GM18868 (cell line): ENCODE results near the gene SLC8B1.

ENCODE experiments used
- ATAC-seq: cut with Tn5 transposase; IDR thresholded peaks from one replicate; pipeline ENCODE4 v1.9.1; 2021; ENCODE audit warnings: mild to moderate bottlenecking, moderate library complexity; ENCODE audit not compliant: unreplicated experiment

The SLC8B1 gene

DNA sequence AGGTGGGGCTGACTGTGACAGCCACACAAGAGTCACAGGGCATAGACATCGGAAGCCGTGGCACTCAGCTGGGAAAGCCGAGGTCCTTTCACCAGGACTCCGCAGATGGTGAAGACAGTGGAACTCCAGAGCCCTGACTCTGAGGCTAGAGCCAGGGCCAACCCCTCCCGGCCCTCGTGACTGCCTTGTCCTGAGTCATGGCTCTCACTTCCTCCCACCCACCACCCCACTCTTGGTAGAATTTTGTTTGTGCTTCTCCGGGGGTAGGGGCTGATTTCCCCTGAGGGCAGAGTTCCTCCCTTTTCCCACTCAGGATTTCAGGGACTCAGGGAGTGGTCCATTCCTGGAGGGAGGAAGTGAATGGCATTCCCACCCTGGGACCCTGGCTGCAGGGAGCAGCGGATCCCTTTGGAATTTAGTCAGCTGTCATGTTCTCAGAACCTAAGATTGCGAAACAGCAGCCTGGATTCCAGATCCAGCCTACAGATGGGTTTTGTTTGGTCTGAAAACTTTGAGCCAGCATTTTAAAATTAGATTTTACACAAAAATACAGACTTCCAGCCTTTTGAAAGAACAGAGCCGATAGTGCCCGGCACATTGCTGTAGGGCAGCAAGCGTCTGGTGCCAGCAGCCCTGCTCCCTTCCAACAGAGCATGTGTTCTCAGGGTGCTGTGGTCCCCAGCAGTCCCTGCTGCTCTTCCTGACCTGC, 62.9 kb downstream of the SLC8B1 start:
- no peak for ATAC-seq

DNA sequence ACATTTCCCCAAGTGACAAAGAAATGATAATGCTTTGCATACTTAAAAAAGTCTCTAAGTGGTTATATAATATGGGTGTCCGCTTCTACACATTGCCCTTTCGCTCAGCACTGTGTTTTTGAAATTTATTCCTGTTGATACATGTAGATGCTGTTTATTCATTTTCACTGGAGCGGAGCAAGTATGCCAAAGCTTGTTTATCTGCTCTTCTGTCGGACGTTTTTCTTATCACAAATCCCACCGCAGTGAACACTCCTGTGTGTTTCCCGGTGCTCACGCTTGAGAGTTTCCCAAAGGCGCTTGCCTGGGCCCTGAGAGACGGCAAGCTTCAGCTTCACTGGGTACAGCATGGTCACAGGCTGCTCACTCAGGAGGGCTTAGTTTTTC, 63.5 kb downstream of the SLC8B1 start:
- ATAC-seq: no peak

DNA sequence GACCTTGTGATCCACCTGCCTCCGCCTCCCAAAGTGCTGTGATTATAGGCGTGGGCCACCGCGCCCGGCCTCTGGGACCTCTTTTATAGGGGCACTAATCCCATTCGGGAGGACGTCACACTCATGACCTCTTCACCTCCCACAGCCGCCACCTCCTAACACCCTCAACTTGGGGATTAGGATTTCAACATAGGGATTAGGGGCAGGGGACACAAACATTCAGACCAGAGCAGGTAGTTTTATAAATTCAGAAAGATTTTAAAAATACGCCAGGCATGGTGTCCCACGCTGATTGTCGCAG, 64.2 kb downstream of the SLC8B1 start:
- ATAC-seq: no peak

DNA sequence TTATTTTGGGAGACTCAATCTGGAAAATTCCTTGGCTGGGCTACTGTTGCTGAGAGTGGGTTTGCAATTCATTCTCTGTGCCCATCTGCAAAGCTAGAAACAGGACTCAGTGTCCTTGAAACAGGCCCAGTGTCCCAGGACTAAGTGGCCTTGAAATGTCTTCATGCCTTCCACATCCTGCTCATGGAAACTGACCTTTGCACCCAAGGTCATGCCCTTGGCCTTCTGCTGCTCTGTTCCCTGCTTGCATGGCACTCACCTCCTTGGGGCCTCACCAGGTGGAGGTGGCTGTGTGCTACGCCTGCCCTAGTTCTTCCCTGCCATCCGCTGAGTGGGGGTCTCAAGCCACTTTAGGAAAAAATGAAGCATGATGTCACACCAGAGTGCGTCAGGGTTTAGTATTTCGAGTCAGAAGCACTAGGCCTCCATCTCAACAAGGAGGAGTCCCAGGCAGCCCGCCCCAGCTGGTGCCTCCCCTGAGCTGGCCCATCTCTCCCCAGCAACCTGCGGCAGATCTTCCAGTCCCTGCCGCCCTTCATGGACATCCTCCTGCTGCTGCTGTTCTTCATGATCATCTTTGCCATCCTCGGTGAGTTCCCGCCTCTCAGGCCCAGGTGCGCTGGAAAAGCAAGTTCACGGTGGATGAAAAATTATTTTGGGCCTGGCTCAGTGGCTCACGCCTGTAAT, 65.5 kb downstream of the SLC8B1 start:
- no peak for ATAC-seq

DNA sequence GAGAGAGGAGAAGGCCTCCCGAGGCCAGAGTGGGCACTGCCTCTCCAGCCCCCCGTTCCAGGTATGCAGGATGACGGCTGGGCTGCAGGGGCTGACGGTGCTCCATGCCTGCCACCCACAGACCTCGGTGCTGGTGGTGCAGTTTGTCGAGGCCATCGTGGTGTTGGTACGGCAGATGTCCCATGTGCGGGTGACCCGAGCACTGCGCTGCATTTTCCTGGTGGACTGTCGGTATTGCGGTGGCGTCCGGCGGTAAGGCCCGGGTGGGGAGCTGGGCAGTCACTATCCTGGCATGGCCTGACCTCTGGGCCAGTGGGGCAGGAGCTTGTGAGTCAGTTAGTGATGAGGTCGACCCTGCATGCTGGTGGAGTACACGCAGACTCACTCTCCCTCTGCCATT, 66.3 kb downstream of the SLC8B1 start:
- no peak for ATAC-seq

DNA sequence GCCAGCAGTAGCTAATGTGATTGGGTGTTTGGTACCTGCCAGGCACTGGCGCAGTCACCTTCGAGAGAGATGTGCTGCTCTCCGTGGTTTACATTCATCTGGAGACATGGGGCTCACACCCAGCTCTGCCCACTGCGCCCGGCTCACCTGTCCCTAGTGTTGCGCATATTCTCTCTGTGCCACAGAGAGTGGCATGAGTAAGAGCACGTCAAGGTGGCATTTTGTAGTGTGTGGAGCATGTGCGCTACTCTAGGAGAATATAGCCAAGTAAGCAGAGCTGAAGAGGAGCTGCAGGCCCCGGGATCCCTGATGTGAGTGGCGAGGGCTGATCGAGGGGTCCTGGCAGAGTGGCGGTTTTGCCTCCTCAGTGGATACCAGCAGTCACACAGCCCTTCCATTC, 66.8 kb downstream of the SLC8B1 start:
- ATAC-seq: no peak

DNA sequence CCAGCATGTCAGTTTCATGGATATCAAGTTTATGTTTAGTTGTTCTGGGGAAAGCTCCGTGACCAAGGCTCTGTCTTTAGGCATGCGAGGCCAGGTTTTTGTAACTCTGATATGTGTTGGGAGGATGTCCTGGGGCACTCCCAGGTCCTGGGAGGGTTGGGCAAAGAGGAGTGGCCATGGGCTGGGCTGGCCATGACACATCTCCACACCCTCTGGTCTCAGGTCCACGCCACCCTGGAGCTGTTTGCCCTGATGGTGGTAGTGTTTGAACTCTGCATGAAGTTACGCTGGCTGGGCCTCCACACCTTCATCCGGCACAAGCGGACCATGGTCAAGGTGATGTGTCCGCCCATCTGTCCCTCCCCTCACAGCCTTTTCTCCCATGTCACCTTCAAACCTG, 67.3 kb downstream of the SLC8B1 start:
- no peak for ATAC-seq

DNA sequence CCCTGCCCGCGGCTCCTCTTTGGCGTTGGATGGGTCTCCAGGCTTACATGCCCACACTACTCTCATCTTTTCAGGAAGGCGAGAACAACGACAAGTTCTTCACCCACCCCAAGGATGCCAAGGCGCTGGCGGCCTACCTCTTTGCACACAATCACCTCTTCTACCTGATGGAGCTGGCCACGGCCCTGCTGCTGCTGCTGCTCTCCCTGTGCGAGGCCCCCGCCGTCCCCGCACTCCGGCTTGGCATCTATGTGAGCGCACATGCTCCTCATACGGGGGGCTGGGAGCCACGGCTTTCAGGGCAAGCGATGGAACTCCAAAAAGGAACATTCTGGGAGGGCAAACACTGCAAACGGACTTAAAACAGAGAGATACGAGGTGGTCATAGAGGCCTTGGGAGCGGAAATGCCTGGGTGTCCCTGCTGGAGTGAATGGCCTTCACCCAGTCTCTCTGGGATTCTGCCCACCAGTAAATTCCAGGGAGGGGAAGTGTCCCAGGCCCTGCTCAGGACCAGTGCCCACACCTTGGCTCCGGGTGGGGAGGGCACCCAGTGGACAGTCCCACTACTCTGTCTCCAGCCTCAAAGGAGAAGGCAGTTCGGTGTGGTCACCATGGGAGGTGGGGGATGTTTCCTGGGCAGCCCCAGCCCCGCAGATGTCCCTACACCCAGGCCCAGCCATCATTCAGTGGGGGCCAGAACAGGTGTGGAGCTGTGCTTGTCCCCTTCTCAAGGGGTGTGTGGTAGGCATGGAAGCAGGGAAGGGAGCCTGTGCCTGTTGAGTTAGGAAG, 68.6 kb downstream of the SLC8B1 start:
- ATAC-seq: no peak

DNA sequence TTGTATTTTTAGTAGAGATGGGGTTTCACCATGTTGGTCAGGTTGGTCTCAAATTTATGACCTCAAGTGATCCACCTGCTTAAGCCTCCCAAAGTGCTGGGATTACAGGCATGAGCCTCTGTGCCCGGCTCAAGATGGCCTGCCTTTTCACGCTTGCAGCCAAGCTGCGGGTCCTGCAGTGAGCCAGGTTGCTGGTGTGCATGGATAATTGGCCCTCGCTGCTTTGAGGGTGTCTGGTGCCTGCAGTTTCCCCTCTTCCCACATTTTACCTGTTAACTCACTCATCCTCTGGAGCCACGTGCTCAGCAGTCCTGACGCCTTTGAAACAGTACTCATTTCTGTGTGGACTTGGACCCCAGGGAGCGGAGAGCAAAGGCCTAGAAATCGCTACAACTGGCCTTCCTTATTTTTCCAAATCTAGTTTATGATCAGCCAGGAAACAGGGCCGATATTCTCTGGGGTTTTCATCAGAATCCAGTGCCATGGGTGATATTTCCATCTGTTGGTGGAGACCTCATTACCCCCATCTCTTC, 71.4 kb downstream of the SLC8B1 start:
- no peak for ATAC-seq

DNA sequence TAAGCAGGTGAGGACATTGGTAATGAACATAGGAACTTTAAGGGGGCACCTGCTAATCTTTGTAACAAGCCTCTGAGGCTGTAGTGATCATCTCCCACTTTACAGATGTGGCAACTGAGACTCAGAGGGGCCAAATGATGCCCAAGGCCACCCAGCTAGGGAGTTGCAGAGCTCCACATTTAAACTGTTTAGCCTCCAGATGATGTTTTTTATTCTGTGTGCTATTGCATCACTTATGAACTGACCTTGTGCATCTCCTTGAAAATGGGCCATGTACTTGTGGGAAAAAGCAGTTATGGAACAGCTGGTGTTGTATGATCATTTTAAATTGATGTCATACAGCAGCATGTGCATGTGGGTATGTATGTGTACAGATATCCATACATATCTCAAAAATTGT, 72.2 kb downstream of the SLC8B1 start:
- no peak for ATAC-seq

DNA sequence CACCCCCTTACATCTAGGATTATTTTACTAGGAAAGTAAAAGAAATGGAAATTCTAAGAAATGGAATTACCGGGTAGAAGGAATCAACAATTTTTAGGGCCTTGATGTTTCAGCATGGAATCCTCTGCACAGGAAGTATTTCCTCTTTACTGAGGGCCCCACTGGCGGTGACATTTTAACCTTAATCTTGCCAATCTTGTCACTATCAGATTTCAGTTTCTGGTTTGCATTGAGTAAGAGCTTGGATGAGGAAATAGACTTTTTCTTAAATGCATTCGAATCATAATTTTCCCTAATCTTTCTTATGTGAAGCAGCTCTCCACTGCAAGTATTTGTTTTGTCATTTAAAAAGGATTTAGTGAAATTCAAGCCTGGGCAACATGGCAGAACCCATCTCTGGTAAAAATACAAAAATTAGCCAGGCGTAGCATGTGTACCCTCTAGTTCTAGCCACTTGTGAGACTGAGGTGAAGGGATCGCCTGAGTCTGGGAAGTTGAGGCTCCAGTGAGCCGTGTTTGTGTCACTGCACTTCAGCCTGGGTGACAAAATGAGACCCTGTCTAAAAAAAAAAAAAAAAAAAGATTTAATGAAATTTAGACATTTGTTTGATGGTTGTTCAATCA, 73.0 kb downstream of the SLC8B1 start:
- ATAC-seq: no peak

DNA sequence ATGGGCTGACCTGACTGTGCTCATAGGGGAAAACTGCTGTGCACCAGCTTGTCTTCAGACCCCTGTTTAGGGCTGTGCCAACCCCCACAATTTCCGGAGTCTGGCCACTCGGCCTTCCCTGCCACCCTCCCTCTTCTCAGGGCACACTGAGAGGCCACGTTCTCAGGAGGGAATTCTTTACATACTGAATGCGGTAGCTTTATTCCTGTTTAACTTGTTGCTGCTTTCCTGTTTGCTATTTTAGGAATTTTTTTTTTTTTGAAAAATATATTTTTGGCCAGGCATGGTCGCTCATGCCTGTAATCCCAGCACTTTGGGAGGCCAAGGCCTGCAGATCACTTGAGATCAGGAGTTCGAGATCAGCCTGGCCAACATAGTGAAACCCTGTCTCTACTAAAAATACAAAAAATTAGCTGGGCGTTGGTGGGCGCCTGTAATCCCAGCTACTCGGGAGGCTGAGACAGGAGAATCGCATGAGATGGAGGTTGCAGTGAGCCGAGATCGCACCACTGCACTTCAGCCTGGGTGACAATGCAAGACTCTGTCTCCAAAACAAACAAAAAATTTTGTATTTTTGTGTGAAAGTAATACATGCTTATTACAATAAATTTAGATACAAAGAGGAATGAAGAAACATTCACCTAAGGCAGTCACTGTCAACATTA, 74.1 kb downstream of the SLC8B1 start:
- ATAC-seq: no peak

DNA sequence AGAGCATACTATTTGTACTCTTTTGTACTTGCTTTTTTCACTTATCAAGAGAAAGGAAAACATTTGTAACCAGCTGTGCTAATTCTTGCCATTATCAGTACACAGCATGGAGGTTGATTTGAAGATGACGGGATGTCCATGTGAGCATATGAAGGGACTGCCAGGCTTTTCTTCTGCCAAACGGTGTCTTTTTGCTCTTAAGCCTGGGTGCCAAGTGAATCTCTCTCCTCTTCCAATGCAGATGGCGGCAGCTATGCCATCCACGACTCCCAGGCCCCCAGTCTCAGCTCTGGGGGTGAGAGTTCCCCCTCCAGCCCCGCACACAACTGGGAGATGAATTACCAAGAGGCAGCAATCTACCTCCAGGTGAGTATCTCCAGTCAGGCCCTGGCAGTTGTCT, 74.8 kb downstream of the SLC8B1 start:
- ATAC-seq: no peak

DNA sequence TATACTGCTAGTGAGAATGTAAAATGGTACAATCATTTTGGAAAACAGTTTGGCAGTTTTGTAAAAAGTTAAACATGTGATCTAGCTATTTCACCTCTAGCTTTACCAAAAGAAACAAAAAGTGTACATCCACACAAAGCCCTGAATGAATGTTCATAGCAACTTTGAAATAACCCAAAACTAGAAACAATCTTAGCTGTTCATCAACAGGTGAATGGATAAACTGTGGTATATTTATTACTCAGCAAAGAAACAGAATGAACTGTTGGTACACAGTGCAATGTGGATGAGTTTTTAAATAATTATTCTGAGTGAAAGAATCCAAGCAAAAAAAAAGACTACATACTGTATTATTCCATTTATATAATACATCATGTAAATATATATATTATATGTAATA, 77.3 kb downstream of the SLC8B1 start:
- no peak for ATAC-seq

DNA sequence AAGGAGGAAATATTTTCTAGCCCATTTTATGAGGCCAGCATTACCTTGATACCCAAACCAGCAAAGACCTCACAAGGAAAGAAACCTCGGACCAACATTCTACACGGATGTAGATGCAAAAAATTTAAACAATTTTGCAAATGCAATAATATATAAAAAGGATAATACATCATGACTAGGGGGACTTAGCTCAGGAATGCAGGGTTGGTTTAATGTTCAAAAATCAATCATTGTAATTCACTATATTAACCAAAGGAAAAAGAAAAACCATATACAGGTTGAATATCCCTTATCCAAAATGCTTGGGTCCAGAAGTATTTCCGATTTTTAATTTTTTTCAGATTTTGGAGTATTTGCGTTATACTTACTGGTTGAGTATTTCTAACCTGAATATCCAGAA, 80.6 kb downstream of the SLC8B1 start:
- ATAC-seq: no peak

DNA sequence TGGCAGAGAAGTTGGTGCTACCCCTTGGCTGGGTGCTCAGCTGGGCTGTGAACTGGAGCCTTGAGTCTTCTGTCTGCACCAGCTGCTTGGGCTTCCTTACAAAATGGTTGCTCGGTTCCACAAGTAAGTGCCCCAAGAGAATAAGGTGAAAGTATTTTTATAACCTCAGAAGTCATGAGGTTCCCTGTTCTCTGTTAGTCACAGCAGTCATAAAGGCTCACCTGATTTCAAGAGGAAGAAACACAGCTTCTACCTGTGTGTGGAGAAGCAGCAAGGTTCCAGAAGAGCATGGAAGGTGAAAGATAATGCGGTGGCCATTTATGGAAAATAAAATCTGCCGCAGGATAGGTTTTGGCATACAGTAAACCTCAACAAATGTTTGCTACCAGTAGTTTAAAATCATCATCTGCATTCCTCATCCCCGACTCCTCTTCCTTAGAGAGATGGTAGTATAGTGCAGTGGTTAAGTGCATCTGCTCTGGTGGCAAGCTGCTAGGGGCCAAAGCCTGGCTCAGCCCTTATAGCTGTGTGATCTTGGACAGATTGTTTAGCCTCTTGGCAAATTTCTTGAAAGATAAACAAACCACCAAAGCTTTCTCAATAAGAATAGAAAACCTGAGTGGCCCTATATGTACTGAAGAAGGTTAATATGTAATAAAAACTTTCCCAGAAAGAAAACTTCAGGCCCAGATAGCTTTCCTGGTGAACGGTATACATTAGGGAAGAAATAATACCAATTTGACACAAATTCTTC, 81.2 kb downstream of the SLC8B1 start:
- ATAC-seq: no peak

DNA sequence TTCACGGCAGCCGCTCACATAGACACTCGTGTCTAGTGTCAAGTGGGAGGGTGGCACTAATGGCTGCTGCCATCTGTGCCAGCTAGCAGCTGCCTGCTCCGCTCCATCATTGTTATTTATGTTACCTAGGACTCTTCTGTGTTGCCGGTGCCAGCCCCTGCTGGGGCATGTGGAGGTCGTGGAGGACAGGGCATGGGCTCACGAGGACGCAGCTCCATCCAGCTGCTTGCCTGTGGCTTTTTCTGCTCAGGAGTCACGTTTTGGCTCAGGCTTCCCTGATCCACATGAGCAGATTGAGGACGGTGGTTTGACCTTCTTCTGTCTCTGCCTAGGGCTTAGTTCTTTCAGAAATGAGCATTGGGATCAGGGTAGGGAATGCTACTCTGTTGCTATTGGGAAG, 82.4 kb downstream of the SLC8B1 start:
- no peak for ATAC-seq

DNA sequence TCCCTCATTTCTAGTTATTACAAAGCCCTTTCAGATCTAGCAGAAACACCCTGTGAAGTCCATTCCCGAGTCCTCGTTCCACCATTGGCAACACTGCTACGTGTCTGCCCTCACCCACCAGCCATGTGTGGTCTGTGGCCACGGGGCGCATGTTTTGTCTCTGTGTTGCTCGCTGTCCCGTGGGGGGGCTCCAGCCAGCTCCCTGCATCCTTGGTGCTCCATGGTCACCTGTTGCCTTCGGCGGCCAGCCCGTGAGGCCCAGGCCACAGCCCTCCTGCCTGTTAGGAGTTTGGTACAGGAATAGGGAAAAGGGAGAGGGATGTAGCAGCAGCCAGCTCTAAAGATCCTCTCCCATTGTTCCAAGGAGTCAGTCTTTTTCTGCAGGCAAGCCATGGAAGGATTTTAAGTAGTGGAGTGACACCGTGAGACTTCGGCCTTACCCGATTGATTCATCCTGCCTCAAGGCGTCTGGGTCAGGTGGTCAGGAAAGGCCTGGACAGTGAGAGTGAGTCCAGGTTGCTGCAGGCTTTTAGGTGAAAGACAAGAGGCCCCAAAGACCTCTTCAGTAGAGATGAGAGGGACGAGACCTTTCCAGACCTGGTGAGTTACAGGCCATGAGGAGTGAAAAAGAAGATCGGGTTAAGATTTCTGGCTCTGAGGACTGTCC, 83.4 kb downstream of the SLC8B1 start:
- ATAC-seq: no peak

DNA sequence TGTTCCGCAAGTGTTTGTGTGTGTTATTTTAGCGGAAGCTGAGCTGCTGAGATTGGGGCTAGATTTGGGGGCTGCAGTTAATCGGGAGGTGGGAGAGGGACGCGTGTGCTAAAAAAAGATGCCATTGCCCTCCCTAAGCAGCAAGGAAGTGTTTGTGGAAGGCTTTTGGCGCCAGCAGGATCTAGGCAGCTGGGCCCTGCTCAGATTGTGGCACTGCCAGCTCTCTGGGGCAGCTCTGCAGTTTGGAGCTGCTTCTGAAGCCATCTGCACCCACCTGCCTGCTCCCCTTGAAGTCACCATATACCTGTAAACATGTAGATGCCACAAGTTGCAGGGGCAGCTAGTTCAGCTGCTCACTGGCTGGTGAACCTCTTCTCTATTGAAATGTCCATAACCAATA, 84.9 kb downstream of the SLC8B1 start:
- ATAC-seq: no peak

DNA sequence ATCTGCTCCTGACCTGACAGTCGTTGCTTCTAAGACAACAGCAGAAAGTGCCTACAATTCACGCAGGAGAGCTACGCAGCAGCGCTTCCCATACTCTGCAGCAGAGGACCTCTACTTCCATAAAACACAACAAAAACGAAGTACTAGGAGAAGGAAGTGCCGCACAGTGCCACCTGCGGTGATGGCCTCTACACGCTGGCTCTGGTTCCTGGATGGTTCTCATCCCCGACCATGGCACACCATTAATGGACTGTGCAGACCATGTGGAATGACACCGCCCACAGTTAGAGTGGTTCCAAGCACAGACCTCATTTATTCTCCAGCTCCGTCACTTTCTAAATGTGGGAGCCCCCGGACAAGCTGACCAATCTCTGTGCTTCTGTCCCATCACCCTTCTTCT, 85.4 kb downstream of the SLC8B1 start:
- ATAC-seq: no peak
